Measurements from ENCODE around the gene PDCD6IP. TPM values are rescaled to one million over a fixed set of nuclear protein-coding genes. Genes with fewer than 3 reads are reported as not detected.

Gene PDCD6IP
- total RNA-seq, 2 donors from 2014 or later = 120 to 134 TPM

- no peaks in the 10 kb centered on the region for H3K36me3 ChIP-seq (ENCODE audit: control insufficient read depth, insufficient read depth, low read length)
- TF ChIP-seq CTCF (conservative IDR thresholded peaks at IDR 0.05) = no peak
- H3K9me3 ChIP-seq (ENCODE audit: control insufficient read depth, low read length) = no peaks in the 10 kb centered on the region
- no peaks in the 10 kb centered on the region for H3K27me3 ChIP-seq (ENCODE audit: control insufficient read depth, insufficient read depth, low read length, poor library complexity, severe bottlenecking)
- Mint-ChIP-seq H3K27ac (no peak overlapping the region), H3K4me1 (peaks cover 28% of the 10 kb centered on the region), H3K9me3 (no peaks in the 10 kb centered on the region), H3K4me3 (no peak overlapping the region), H3K36me3 (ENCODE audit: low read depth) (no peaks in the 10 kb centered on the region), H3K27me3 (ENCODE audit: insufficient read depth) (peaks cover 16% of the 10 kb centered on the region)
- H3K4me1 ChIP-seq (ENCODE audit: control insufficient read depth, insufficient read depth, low read length) = peaks cover 8% of the 10 kb centered on the region
- H3K4me3 ChIP-seq (ENCODE audit: low read length) = no peak overlapping the region
- no peak for DNase-seq
- H3K27ac ChIP-seq (ENCODE audit: low read depth, low read length) = no peak overlapping the region
- 95 to 96% methylated on average over 3 of the region's 3 CpGs for WGBS, 2 experiments (ENCODE audit: insufficient coverage in 1 of 2, insufficient read length in 1 of 2)
- H3K9ac ChIP-seq (ENCODE audit: extremely low read depth, low read length, poor library complexity, severe bottlenecking) = no peak overlapping the region
These were observed 8.3 kb upstream of the PDCD6IP start for GRCh38 chr3:33790091-33790490.

GRCh38 chr3:33791477-33792166, 6.8 kb upstream of the PDCD6IP start:
- H3K27me3 Mint-ChIP-seq (ENCODE audit: insufficient read depth) = peaks cover 15% of the 10 kb centered on the region
- no peak overlapping the region for H3K27ac Mint-ChIP-seq
- Histone ChIP-seq H3K4me1 (ENCODE audit: control insufficient read depth, insufficient read depth, low read length) (peaks cover 8% of the 10 kb centered on the region), H3K36me3 (ENCODE audit: control insufficient read depth, insufficient read depth, low read length) (no peaks in the 10 kb centered on the region), H3K27ac (ENCODE audit: low read depth, low read length) (no peak overlapping the region), H3K27me3 (ENCODE audit: control insufficient read depth, insufficient read depth, low read length, poor library complexity, severe bottlenecking) (no peaks in the 10 kb centered on the region), H3K4me3 (ENCODE audit: low read length) (peak overlapping the region; percentile 8), H3K9me3 (ENCODE audit: control insufficient read depth, low read length) (no peaks in the 10 kb centered on the region), H3K9ac (ENCODE audit: extremely low read depth, low read length, poor library complexity, severe bottlenecking) (no peak overlapping the region)
- no peak for TF ChIP-seq CTCF (conservative IDR thresholded peaks at IDR 0.05)
- 86 to 91% methylated on average over 4 of the region's 4 CpGs for whole genome bisulfite sequencing, 2 experiments (ENCODE audit: insufficient coverage in 1 of 2, insufficient read length in 1 of 2)
- H3K9me3 Mint-ChIP-seq = no peaks in the 10 kb centered on the region
- H3K4me3 Mint-ChIP-seq = no peak overlapping the region
- H3K36me3 Mint-ChIP-seq (ENCODE audit: low read depth) = no peaks in the 10 kb centered on the region
- no peak for DNase-seq
- peaks cover 26% of the 10 kb centered on the region for H3K4me1 Mint-ChIP-seq

GRCh38 chr3:33792167-33792892, 6.1 kb upstream of the PDCD6IP start:
- 97 to 100% methylated on average over 3 to 4 of the region's 5 CpGs for WGBS, 2 experiments (ENCODE audit: insufficient coverage in 1 of 2, insufficient read length in 1 of 2)
- Mint-ChIP-seq H3K4me1 (peaks cover 19% of the 10 kb centered on the region), H3K27ac (no peak overlapping the region), H3K27me3 (ENCODE audit: insufficient read depth) (peaks cover 14% of the 10 kb centered on the region), H3K36me3 (ENCODE audit: low read depth) (no peaks in the 10 kb centered on the region), H3K9me3 (no peaks in the 10 kb centered on the region), H3K4me3 (no peak overlapping the region)
- Histone ChIP-seq H3K9ac (ENCODE audit: extremely low read depth, low read length, poor library complexity, severe bottlenecking) (no peak overlapping the region), H3K4me1 (ENCODE audit: control insufficient read depth, insufficient read depth, low read length) (peaks cover 5% of the 10 kb centered on the region), H3K36me3 (ENCODE audit: control insufficient read depth, insufficient read depth, low read length) (no peaks in the 10 kb centered on the region), H3K4me3 (ENCODE audit: low read length) (no peak overlapping the region), H3K27ac (ENCODE audit: low read depth, low read length) (no peak overlapping the region), H3K27me3 (ENCODE audit: control insufficient read depth, insufficient read depth, low read length, poor library complexity, severe bottlenecking) (no peaks in the 10 kb centered on the region), H3K9me3 (ENCODE audit: control insufficient read depth, low read length) (no peaks in the 10 kb centered on the region)
- TF ChIP-seq CTCF (conservative IDR thresholded peaks at IDR 0.05) = no peak
- DNase-seq = no peak
